ENCODE data around the gene TRIB2.

Gene TRIB2

DNA sequence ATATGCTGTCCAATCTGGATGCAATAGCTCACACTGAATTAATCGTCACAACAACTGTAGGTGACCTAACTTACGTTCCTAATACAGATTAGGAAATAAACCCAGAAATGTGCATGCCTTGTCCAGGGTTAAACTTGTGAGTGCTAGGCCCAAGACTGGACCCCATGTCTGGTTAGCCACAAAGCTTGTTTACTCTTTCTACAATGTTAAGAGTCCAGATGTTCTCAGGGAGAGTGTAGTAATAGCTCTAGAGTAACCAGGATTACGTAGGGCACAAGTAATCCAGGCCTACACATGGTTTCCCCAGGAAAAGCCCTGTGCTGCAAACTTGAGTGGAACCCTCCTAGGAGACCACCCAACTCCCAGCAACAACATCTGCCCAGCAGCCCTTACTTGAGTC lies 26.2 kb downstream of the TRIB2 start:
- Mint-ChIP-seq H3K4me3 (no peak overlapping the region), H3K36me3 (ENCODE audit: insufficient read depth) (peaks cover 14% of the 10 kb centered on the region), H3K27ac (ENCODE audit: low read depth) (peak overlapping the region; percentile 3), H3K9me3 (no peaks in the 10 kb centered on the region), H3K27me3 (no peaks in the 10 kb centered on the region), H3K4me1 (peaks cover 19% of the 10 kb centered on the region)
- DNase-seq (ENCODE audit: low spot score in 2 of 2) (no peak), ATAC-seq (replicated peaks; ENCODE audit: extremely low read depth, poor library complexity, severe bottlenecking) (no peak)

DNA sequence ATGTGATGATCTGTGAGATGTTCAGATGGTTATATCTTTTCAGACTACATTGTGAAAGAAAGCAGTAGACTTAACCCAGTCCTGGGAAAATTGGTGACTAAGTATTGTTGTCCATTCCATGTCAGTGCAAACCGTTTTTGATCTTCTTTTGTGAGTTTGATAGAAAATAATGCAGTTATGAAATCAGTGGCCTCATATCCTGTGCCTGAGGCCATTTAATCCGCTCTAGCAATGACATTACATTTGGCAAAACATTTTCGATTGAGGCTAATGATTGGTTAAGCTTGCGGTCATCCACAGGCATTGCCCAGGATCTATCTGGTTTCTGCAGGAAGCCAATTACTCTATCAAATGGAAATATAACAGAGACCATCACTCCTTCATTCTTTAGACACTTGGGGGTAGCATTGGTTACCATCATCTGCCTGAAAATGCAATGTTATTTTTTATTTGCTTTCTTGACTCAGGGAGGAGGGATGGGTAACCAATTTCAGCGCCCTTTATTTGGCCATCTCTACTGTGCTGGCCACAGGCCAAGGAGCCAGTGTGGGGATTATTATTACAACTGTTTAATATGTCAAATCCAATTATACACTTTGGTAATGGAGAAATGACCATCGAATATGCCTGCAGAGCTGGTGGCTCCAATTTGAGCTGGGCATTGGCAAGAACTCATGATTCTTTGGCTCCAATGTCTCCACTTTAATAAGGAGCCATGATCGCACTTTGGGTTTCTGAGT lies 33.6 kb downstream of the TRIB2 start:
- H3K9me3 Mint-ChIP-seq, result no peaks in the 10 kb centered on the region
- DNase-seq (ENCODE audit: low spot score in 2 of 2) (no peak), ATAC-seq (replicated peaks; ENCODE audit: extremely low read depth, poor library complexity, severe bottlenecking) (no peak)
- H3K36me3 Mint-ChIP-seq (ENCODE audit: insufficient read depth), result no peaks in the 10 kb centered on the region
- H3K4me3 Mint-ChIP-seq, result no peak overlapping the region
- H3K27ac Mint-ChIP-seq (ENCODE audit: low read depth), result no peak overlapping the region
- no peaks in the 10 kb centered on the region for H3K4me1 Mint-ChIP-seq
- H3K27me3 Mint-ChIP-seq, result no peaks in the 10 kb centered on the region

DNA sequence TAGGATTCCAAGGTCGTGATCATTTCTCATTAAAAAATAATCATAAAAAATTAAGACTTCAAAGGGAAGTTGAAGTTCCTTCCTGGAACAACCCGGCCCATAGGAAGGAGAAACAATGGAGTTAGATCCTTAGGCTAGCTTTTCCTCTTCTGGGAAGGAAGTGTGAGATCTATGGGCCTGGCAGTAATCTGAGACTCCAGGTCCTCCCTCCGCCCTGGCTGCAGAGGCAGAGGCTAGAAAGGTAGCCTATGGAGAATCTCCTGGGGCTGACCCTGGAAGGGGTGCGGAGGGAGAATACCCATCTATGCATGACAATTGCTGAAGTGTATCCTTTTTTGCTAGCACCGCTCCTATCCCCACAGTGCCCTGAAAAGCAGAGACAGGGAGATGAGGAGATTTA lies 37.9 kb downstream of the TRIB2 start:
- no peaks in the 10 kb centered on the region for H3K9me3 Mint-ChIP-seq
- no peak for ATAC-seq (replicated peaks; ENCODE audit: extremely low read depth, poor library complexity, severe bottlenecking)
- no peaks in the 10 kb centered on the region for H3K27me3 Mint-ChIP-seq
- H3K27ac Mint-ChIP-seq (ENCODE audit: low read depth), result no peak overlapping the region
- DNase-seq (ENCODE audit: low spot score in 2 of 2), result no peak
- no peaks in the 10 kb centered on the region for H3K4me1 Mint-ChIP-seq
- H3K36me3 Mint-ChIP-seq (ENCODE audit: insufficient read depth), result no peaks in the 10 kb centered on the region
- H3K4me3 Mint-ChIP-seq, result no peak overlapping the region

DNA sequence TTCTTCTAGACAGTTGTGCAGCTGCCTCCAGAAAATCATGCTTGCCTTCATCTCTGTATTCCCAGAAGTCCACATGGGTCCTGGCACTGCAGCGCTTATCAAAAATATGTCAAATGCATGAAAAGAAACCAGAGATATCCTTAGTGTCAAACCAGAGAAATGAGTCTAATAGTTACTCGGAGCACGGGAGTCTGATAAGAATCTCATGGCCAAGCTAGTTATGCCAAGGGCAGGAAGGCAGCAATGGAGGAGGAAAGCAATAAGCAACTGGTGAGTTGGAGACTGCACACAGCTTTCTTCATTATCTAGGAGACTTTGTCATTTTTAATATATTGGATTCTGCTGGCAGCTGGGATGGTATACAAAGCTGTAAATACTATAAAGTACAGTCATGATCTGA lies 38.6 kb downstream of the TRIB2 start:
- ATAC-seq (replicated peaks; ENCODE audit: extremely low read depth, poor library complexity, severe bottlenecking) (no peak), DNase-seq (ENCODE audit: low spot score in 2 of 2) (no peak)
- no peak overlapping the region for H3K27ac Mint-ChIP-seq (ENCODE audit: low read depth)
- no peaks in the 10 kb centered on the region for H3K36me3 Mint-ChIP-seq (ENCODE audit: insufficient read depth)
- no peak overlapping the region for H3K4me3 Mint-ChIP-seq
- no peaks in the 10 kb centered on the region for H3K27me3 Mint-ChIP-seq
- H3K9me3 Mint-ChIP-seq, result no peaks in the 10 kb centered on the region
- no peaks in the 10 kb centered on the region for H3K4me1 Mint-ChIP-seq

DNA sequence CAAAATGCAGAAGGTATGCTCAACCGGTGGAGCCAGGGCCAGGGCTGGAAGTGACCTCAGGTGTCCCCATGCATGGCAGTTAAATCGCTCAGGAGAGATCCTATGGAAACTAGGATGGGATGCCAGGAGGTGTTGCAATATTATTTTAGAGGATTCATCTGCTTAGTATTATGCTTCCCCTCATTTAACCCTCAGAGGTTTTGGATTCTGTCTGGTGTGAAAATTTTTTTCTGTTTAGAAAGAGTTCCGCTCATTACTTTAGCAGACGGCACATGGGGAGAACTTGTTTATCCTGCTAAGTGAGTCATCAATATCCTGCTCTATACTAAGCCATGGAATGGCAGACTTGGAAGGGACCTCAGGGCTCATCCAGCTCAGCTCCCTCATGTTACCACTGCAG lies 42.5 kb downstream of the TRIB2 start:
- DNase-seq (ENCODE audit: low spot score in 2 of 2) (no peak), ATAC-seq (replicated peaks; ENCODE audit: extremely low read depth, poor library complexity, severe bottlenecking) (no peak)
- Mint-ChIP-seq H3K9me3 (peaks cover 2% of the 10 kb centered on the region), H3K27me3 (no peaks in the 10 kb centered on the region), H3K27ac (ENCODE audit: low read depth) (no peak overlapping the region), H3K36me3 (ENCODE audit: insufficient read depth) (peaks cover 1% of the 10 kb centered on the region), H3K4me3 (no peak overlapping the region), H3K4me1 (peaks cover 10% of the 10 kb centered on the region)

DNA sequence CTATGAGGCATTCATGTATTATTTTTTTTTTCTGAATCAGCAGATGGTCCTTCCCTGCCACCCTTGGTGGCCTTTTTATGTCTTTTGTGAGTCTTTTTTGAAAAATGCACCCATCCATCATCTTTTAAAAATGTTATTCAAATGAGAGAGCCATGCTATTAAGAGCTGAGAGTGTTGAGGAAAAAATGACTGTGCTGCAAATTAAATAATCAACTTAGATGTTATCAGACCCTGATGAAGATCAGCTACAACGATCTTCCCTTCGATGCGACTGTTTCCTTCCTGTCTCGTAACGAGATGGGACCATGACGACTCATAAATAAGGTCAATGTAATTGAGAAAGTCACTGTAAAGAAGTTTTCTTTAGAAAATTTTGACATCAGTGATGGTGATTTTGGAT lies 44.4 kb downstream of the TRIB2 start:
- H3K4me3 Mint-ChIP-seq, result no peak overlapping the region
- peaks cover 10% of the 10 kb centered on the region for H3K4me1 Mint-ChIP-seq
- peaks cover 1% of the 10 kb centered on the region for H3K36me3 Mint-ChIP-seq (ENCODE audit: insufficient read depth)
- no peaks in the 10 kb centered on the region for H3K27me3 Mint-ChIP-seq
- DNase-seq (ENCODE audit: low spot score in 2 of 2), result no peak
- no peak overlapping the region for H3K27ac Mint-ChIP-seq (ENCODE audit: low read depth)
- H3K9me3 Mint-ChIP-seq, result peaks cover 4% of the 10 kb centered on the region
- ATAC-seq (replicated peaks; ENCODE audit: extremely low read depth, poor library complexity, severe bottlenecking), result no peak

DNA sequence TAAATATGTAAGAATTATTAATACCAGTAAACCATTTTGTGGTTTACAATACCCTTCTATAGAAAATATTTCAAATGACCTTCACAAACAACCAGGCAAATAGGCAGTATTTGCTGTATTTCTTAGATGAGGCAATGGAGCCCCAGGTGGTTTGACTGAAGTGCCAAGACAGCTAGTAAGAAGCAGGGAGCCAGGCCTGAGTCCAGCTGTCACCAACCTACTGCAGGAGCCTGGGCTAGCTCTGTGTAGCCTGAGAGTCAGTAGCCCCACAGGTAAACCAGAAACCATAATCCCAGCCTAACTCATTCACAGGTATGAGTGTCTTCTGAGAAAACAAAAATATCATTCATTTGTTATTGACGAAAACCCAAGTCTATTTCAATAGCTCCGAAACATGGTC lies 45.6 kb downstream of the TRIB2 start:
- no peak overlapping the region for H3K4me3 Mint-ChIP-seq
- peaks cover 4% of the 10 kb centered on the region for H3K9me3 Mint-ChIP-seq
- H3K36me3 Mint-ChIP-seq (ENCODE audit: insufficient read depth), result peaks cover 1% of the 10 kb centered on the region
- no peak overlapping the region for H3K27ac Mint-ChIP-seq (ENCODE audit: low read depth)
- peaks cover 10% of the 10 kb centered on the region for H3K4me1 Mint-ChIP-seq
- no peaks in the 10 kb centered on the region for H3K27me3 Mint-ChIP-seq
- ATAC-seq (replicated peaks; ENCODE audit: extremely low read depth, poor library complexity, severe bottlenecking) (no peak), DNase-seq (ENCODE audit: low spot score in 2 of 2) (no peak)

DNA sequence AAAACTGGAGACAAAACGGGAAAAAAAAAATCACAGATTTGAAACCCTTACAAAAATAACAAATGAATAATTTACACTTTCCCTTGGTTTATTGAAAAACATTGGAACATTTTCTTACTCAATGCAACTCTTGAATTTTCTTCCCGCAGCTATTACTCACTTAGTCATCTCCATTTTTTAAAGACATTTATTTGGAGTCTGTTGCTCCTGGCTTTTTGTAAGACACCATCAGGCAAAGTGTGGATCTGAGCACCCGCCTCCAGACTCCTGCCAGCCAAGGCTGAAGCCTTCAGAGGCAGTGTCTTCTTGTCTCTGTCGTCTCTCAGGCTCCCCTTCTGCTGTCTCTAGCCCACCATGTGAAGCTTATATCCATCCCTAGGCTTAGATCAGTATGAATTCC lies 46.2 kb downstream of the TRIB2 start:
- DNase-seq (ENCODE audit: low spot score in 2 of 2) (no peak), ATAC-seq (replicated peaks; ENCODE audit: extremely low read depth, poor library complexity, severe bottlenecking) (no peak)
- Mint-ChIP-seq H3K36me3 (ENCODE audit: insufficient read depth) (peaks cover 1% of the 10 kb centered on the region), H3K27me3 (no peaks in the 10 kb centered on the region), H3K4me1 (peaks cover 10% of the 10 kb centered on the region), H3K4me3 (no peak overlapping the region), H3K27ac (ENCODE audit: low read depth) (no peak overlapping the region), H3K9me3 (peaks cover 4% of the 10 kb centered on the region)

DNA sequence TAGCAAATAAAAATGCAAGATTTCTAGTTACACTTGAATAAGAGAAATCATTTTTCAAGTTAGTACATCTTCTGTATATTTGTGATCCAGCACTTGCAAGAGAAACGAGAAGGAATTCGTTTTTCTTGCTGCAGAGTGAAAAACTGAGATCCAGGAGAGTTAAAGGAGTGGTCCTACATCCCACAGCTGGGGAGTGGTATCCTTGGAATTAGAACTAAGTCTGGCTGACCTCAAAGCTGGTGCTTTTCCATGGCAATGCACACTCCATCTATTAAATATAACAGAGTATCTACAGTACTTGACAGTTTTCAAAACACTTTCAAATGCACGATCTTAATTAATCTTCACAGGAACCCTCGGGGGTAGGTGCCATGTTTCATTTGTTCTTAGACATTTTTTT lies 46.8 kb downstream of the TRIB2 start:
- Mint-ChIP-seq H3K36me3 (ENCODE audit: insufficient read depth) (peaks cover 1% of the 10 kb centered on the region), H3K4me3 (no peak overlapping the region), H3K27me3 (peaks cover 1% of the 10 kb centered on the region), H3K9me3 (peaks cover 4% of the 10 kb centered on the region), H3K4me1 (peaks cover 10% of the 10 kb centered on the region), H3K27ac (ENCODE audit: low read depth) (no peak overlapping the region)
- DNase-seq (ENCODE audit: low spot score in 2 of 2) (no peak), ATAC-seq (replicated peaks; ENCODE audit: extremely low read depth, poor library complexity, severe bottlenecking) (no peak)

DNA sequence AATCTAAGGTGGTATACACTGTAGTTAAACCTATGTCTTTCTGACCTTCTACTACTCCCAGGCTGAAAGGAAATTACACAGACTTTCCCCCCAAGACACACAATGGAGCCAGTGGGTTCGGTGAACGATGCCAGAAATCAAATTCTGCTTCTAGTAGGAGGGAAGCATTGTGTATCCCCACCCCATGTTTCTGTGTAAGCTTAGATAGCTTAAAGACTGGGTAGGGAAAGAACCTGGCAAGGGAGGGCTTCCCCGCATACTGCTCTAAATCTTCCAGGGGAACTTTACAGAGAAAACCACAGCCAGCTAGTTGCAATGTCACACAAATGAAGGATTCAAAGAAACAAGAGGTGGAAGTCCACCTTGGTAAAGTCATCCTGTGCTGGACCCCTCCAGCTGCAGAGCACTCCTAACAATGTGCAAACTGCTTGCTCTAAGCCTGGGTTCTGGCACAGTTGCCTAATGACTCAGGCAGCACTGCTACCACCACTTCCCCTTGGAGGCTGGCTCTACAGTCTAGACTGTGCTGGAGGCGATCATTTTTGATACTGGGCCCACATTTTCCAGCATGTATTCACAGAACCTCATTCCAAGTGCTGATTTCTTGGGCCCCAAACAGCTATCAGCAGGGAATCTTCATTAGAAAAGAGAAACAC lies 47.5 kb downstream of the TRIB2 start:
- H3K4me3 Mint-ChIP-seq, result no peak overlapping the region

DNA sequence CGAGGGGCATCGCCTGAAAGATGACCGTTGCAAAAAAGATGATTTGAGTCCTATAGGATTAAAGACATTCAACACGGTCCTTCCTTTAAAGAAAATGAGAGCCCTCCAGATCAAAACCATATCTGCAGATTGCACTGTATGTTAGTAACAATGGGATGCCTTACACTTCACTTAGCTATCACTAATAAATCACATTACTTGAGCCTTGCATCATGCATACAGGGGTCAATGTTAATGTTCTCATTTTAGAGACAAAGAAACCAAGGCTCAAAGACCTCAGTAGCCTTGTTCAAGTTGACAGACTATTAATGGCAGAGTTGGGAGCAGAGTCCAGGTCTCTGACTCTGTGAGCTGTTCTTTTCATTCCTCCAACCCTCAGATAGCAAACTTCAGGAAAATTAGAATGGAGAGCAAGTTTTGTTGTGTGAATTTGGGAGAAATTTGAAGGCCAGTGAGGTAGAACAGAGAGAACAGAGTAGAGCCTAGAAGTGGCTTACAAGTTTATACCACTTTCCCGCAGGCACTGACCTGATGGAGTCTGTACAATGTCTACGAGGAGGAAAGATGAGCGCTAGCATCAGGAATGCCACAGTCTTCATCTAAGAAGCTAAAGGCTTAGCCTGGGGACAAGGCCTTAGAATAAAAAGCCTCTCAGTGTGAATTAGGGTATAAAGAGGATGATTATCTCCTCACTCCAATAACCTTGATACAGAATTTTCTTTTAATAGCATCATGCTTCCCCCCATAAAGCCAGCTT lies 48.3 kb downstream of the TRIB2 start:
- Mint-ChIP-seq H3K36me3 (ENCODE audit: insufficient read depth) (peaks cover 3% of the 10 kb centered on the region), H3K4me3 (no peak overlapping the region), H3K4me1 (peaks cover 10% of the 10 kb centered on the region), H3K27ac (ENCODE audit: low read depth) (no peak overlapping the region), H3K27me3 (peaks cover 16% of the 10 kb centered on the region), H3K9me3 (peaks cover 4% of the 10 kb centered on the region)
- ATAC-seq (replicated peaks; ENCODE audit: extremely low read depth, poor library complexity, severe bottlenecking) (no peak), DNase-seq (ENCODE audit: low spot score in 2 of 2) (no peak)

More for the DNA sequence above, 47.5 kb downstream of the TRIB2 start:
- ATAC-seq (replicated peaks; ENCODE audit: extremely low read depth, poor library complexity, severe bottlenecking), result no peak
- H3K36me3 Mint-ChIP-seq (ENCODE audit: insufficient read depth), result peaks cover 1% of the 10 kb centered on the region
- H3K27me3 Mint-ChIP-seq, result peaks cover 8% of the 10 kb centered on the region
- H3K9me3 Mint-ChIP-seq, result peaks cover 4% of the 10 kb centered on the region
- no peak for DNase-seq (ENCODE audit: low spot score in 2 of 2)
- H3K4me1 Mint-ChIP-seq, result peaks cover 10% of the 10 kb centered on the region
- no peak overlapping the region for H3K27ac Mint-ChIP-seq (ENCODE audit: low read depth)

DNA sequence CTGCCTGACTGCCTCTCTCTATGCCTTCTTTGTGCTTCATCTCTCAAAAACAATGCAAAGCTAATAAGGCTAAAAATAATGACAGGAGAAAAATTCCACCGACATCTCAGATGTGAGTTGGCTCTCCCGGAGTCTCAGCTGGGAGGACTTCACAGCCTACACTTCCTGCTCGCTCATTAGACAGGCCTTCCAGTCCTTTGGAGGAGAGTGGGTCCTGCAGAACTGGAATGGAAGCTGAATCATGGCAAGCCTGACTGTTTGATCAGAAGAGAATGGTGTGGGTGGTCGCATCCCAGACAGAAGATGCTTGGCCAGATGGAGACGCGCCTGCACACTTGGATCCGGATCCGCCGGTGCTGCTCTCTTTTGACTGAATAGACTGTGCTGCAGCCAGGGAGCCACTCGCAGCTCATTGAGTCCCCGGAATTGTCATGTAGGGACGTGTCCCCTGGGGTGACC lies 49.7 kb downstream of the TRIB2 start:
- no peak for ATAC-seq (replicated peaks; ENCODE audit: extremely low read depth, poor library complexity, severe bottlenecking)
- peaks cover 4% of the 10 kb centered on the region for H3K9me3 Mint-ChIP-seq
- no peak for DNase-seq (ENCODE audit: low spot score in 2 of 2)

DNA sequence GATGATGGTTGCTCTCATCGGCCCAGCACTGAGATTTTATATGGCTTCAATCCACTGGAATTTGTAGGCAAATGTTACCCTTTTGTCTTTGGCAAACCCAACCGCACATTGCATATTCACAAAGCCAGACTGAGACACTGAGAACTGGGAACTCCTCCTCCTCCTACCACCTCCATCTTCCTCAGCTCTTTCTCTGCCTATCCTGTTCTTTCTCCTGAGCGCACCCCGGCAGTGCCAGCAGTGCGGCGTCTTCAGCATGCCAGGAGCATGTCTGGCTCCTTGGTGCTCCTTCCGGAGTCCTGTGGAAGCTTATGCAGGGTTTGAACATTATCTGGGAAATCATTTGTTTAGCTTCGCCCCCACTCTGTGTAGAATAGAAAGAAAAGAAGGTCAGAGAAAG lies 50.8 kb downstream of the TRIB2 start:
- H3K27ac Mint-ChIP-seq (ENCODE audit: low read depth), result no peak overlapping the region
- no peak for DNase-seq (ENCODE audit: low spot score in 2 of 2)
- H3K4me1 Mint-ChIP-seq, result no peaks in the 10 kb centered on the region
- peaks cover 31% of the 10 kb centered on the region for H3K27me3 Mint-ChIP-seq
- H3K4me3 Mint-ChIP-seq, result no peak overlapping the region
- peaks cover 4% of the 10 kb centered on the region for H3K9me3 Mint-ChIP-seq
- peaks cover 2% of the 10 kb centered on the region for H3K36me3 Mint-ChIP-seq (ENCODE audit: insufficient read depth)
- ATAC-seq (replicated peaks; ENCODE audit: extremely low read depth, poor library complexity, severe bottlenecking), result no peak

More for the DNA sequence above, 49.7 kb downstream of the TRIB2 start:
- peaks cover 24% of the 10 kb centered on the region for H3K27me3 Mint-ChIP-seq
- no peak overlapping the region for H3K4me3 Mint-ChIP-seq
- peaks cover 2% of the 10 kb centered on the region for H3K36me3 Mint-ChIP-seq (ENCODE audit: insufficient read depth)
- no peaks in the 10 kb centered on the region for H3K4me1 Mint-ChIP-seq
- no peak overlapping the region for H3K27ac Mint-ChIP-seq (ENCODE audit: low read depth)
